ENCODE measurements around the gene DOP1A. TPM values are rescaled to one million over a fixed set of nuclear protein-coding genes. Genes with fewer than 3 reads are reported as not detected.

DOP1A gene
- polyA plus RNA-seq, 1 of the 3 experiments (the other 2 are of a cell fraction) = 3.4 TPM

GRCh38 chr6:83051377-83052172 is 15.9 kb upstream of the DOP1A start (continued):
- no peak for TF ChIP-seq ZBTB33 (IDR thresholded peaks at IDR 0.05; ENCODE audit: borderline replicate concordance, low read depth)
- TF ChIP-seq EP300 (IDR thresholded peaks at IDR 0.05; ENCODE audit: borderline replicate concordance in 1 of 2, low read depth in 1 of 2, low read length in 1 of 2) = no peak
- no peak for TF ChIP-seq SIN3A (IDR thresholded peaks at IDR 0.05; ENCODE audit: borderline replicate concordance, low read depth, low read length)
- no peak for TF ChIP-seq ELF1 (IDR thresholded peaks at IDR 0.05)
- TF ChIP-seq FOXJ3 (CRISPR knock-in tag; IDR thresholded peaks at IDR 0.05) = no peak

- Histone ChIP-seq H3K4me1 (ENCODE audit: control insufficient read depth in 1 of 2, insufficient read depth in 2 of 2, low read depth in 1 of 2, low read length in 1 of 2) (peaks cover 8 to 10% of the 10 kb centered on the region in 2 experiments; a peak in 3 of 4 replicates), H3K9me3 (no peaks in the 10 kb centered on the region), H3K9me2 (no peaks in the 10 kb centered on the region), H3K9ac (no peak overlapping the region), H4K20me1 (ENCODE audit: insufficient read depth) (no peaks in the 10 kb centered on the region), H3K27ac (ENCODE audit: low read depth in 2 of 2, low read length in 1 of 2) (peak overlapping the region in 1 of 2 experiments; percentile 44; a peak in 2 of 4 replicates), H3K27me3 (ENCODE audit: insufficient read depth) (no peaks in the 10 kb centered on the region), H3K79me2 (ENCODE audit: insufficient read depth) (peaks cover 5% of the 10 kb centered on the region; the same call in 1 of the 2 replicates), H3F3A (replicated peaks; ENCODE audit: insufficient read depth) (no peaks in the 10 kb centered on the region), H3K36me3 (replicated peaks in 1 of 2; ENCODE audit: control insufficient read depth in 1 of 2, insufficient read depth in 2 of 2, low read length in 1 of 2) (peaks cover 1 to 14% of the 10 kb centered on the region in 2 experiments), H3K4me3 (ENCODE audit: low read depth in 2 of 2, low read length in 1 of 2) (no peak overlapping the region), H3K4me2 (no peak overlapping the region), H2AFZ (ENCODE audit: low read depth) (no peak overlapping the region)
- no peak for TF ChIP-seq TEAD4 (IDR thresholded peaks at IDR 0.05; ENCODE audit: borderline replicate concordance, insufficient read depth)
- TF ChIP-seq EP300 (IDR thresholded peaks at IDR 0.05; ENCODE audit: borderline replicate concordance in 1 of 2, low read depth in 1 of 2, low read length in 1 of 2) = peak in 1 of 2 experiments; percentile 63; a peak in 2 of 4 replicates
- no peak for TF ChIP-seq USF2 (IDR thresholded peaks at IDR 0.05; ENCODE audit: borderline replicate concordance, low read depth, low read length)
- TF ChIP-seq TAF1 (IDR thresholded peaks at IDR 0.05; ENCODE audit: borderline replicate concordance, low read depth, low read length) = no peak
- TF ChIP-seq CHD2 (IDR thresholded peaks at IDR 0.05; ENCODE audit: low read length, partially characterized antibody) = peak; percentile 26
- no peak for TF ChIP-seq GABPA (IDR thresholded peaks at IDR 0.05; ENCODE audit: low read depth)
- TF ChIP-seq PBX3 (IDR thresholded peaks at IDR 0.05) = peak; percentile 34
- peak; percentile 28; the same call in 1 of the 2 replicates for TF ChIP-seq TCF12 (IDR thresholded peaks at IDR 0.05)
- TF ChIP-seq GATA2 (CRISPR knock-in tag; IDR thresholded peaks at IDR 0.05) = peak; percentile 69
- TF ChIP-seq MXI1 (IDR thresholded peaks at IDR 0.05; ENCODE audit: low read depth, low read length) = 0 out of 2 replicates have a peak, but pooled peaks have one; percentile 37
- WGBS (ENCODE audit: low lambda C conversion rate) = 67% methylated on average over 3 of the region's 3 CpGs
- ChIA-PET POLR2A (no interaction called here), CTCF (interaction anchor here (0.8 to 8.2 kb wide), 7 partner anchors 13 to 806 kb away, joined by 4 to 191 read pairs (median 10); partner anchors contain the start of genes DOP1A and UBE3D)
- DNase-seq = peak; percentile 37
Observed at GRCh38 chr6:83053678-83054077, 13.8 kb upstream of the DOP1A start.

Measured in SK-N-SH (cell line).